ENCODE results near the gene PAGE2B.

DNA sequence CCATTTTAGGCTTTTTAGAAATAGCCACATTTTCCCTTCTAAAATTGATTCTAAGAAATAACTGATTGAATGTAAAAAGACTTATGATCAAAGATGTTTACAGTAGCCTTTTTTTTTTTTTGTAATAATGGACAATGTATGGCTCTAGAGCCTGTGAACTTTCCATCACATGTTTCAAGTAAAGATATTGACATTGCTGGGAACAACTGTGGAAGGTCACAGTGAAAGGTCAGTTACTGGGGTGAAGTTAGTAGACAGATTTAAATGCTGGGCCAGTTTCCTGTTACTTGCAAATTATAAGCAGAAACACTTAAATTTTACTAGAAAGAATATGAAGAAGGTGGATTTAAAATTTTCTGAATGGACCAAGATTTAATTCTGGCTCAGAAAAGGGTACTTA, 32.4 kb downstream of the PAGE2B start:
- TF ChIP-seq, protein P1, sequence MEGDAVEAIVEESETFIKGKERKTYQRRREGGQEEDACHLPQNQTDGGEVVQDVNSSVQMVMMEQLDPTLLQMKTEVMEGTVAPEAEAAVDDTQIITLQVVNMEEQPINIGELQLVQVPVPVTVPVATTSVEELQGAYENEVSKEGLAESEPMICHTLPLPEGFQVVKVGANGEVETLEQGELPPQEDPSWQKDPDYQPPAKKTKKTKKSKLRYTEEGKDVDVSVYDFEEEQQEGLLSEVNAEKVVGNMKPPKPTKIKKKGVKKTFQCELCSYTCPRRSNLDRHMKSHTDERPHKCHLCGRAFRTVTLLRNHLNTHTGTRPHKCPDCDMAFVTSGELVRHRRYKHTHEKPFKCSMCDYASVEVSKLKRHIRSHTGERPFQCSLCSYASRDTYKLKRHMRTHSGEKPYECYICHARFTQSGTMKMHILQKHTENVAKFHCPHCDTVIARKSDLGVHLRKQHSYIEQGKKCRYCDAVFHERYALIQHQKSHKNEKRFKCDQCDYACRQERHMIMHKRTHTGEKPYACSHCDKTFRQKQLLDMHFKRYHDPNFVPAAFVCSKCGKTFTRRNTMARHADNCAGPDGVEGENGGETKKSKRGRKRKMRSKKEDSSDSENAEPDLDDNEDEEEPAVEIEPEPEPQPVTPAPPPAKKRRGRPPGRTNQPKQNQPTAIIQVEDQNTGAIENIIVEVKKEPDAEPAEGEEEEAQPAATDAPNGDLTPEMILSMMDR (IDR thresholded peaks at IDR 0.05): no peak
- TF ChIP-seq REST (IDR thresholded peaks at IDR 0.05; ENCODE audit: insufficient read depth in 1 of 2, low read depth in 2 of 2, low read length in 1 of 2): no peak

Data from Panc1 (cell line).